HG03103 (cell line): ENCODE measurements around the gene DNAJC22.

Experiments
- ATAC-seq: cut with Tn5 transposase; IDR thresholded peaks from one replicate; pipeline ENCODE4 v1.9.1; 2021; ENCODE audit warnings: low read depth; ENCODE audit not compliant: unreplicated experiment

DNAJC22 gene

GRCh38 chr12:49342914-49343731 is 3.6 kb upstream of the DNAJC22 start:
- ATAC-seq: no peak

DNA sequence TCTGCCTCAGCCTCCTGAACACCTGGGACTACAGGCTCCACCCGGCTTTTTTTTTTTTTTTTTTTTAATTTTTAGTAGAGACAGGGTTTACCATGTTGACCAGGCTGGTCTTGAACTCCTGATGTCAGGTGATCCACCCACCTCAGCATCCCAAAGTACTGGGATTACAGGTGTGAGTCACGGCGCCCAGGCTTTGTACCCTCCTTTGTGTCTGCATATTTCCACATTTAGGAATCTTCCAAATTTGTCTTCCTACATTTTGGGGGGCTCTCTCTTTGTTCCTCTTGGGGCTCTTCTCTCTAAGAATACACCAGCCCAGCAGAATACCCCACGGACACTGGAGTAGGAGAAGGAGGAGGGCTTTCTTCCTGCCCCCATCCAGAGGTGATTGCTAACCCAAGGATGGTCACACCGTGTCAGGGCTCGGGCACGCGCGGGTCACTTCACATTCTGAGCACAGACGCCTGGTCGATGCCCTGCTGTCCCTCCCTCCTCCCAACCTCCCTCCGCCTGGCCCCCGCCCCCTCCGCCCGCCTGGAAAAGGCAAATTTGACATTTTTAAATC is 2.1 kb upstream of the DNAJC22 start:
- no peak for ATAC-seq

DNA sequence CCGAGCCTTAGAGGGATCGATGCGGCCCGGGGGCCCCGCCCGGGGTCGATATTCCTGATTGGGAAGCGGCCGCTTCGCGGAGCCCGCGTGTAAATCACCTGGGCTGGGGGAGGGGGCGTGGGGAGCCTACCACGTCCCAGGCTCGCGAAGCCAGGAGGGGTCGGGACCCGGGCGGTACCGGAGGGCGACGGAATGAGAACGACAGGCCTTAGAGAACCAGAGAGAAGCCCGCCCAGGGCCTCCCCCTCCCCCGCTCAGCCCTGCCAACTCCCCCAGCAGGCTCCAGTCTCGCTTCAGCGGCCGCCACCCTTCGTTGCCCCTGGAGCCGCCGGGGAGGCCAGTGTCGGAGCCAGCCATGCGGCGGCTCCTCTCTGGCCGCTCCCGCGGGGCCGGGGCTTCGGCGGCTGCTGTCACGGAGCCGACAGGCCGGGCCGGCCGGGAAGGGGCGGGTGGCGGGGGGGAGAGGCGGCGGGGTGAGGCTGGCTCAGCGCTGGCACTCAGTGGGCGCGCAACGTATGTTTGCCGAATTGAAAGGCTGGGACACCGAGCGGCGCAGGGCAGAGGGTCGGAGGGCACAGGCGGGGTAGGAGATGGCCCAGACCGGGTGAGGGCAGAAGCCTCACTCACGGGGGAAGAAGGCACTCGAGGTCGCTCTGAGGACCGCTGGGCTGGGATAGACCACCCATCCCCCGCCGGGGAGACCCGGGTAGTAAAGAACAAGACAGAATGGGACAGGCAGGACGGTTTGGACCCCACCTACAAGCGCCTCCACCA is 1.4 kb upstream of the DNAJC22 start:
- no peak for ATAC-seq

GRCh38 chr12:49345825-49346658 is 646 bp upstream of the DNAJC22 start:
- no peak for ATAC-seq

DNA sequence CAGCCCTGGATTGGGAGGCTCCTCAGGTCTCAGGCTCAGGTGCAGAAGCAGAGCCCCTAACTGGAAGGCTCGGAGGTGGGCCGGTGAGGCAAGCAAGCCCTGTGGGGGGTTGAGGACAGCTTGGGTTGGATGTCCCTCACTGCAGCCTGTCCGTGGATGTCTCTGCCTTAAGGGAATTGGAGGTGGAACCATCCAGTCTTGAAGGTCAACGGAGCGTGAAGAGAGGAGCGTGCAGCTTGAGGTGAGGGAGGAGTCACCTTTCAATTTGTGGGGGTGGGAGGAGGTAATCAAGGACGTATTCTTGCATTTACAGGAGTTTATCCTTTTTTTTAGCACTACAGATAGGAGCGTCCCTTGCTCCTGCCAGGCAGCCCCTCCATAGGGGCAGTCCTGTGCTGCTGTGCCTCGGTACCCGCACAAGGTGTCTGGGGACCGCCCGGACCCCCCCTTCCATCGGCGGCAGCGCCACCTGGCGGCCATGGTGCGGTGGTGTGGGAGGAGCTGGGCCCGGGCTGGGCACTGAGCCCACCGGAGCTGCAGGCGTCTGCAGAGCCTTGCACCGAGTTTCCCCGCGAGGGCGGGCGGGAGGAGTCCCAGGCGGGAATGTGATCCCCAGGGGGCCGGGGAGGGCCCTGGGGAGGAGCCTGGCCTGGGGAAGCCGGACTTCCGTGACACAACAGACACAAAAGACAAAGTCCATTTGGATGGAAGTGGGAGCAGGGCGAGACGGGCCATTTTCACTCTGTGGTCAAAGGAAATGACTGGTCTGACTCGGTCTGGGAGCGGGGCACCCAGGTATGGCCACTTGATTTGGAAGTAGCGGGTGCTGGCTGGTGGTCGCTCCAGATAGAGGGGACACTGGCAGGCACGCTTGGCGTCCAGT is 864 bp downstream of the DNAJC22 start:
- ATAC-seq: no peak

GRCh38 chr12:49348781-49349180 is 2.1 kb downstream of the DNAJC22 start:
- no peak for ATAC-seq

- no peak for ATAC-seq
Observed at GRCh38 chr12:49349266-49349665, 2.6 kb downstream of the DNAJC22 start.

- no peak for ATAC-seq
Observed at GRCh38 chr12:49352351-49352750, 5.7 kb downstream of the DNAJC22 start.

- no peak for ATAC-seq
Observed at GRCh38 chr12:49355913-49356312, 9.2 kb downstream of the DNAJC22 start.

DNA sequence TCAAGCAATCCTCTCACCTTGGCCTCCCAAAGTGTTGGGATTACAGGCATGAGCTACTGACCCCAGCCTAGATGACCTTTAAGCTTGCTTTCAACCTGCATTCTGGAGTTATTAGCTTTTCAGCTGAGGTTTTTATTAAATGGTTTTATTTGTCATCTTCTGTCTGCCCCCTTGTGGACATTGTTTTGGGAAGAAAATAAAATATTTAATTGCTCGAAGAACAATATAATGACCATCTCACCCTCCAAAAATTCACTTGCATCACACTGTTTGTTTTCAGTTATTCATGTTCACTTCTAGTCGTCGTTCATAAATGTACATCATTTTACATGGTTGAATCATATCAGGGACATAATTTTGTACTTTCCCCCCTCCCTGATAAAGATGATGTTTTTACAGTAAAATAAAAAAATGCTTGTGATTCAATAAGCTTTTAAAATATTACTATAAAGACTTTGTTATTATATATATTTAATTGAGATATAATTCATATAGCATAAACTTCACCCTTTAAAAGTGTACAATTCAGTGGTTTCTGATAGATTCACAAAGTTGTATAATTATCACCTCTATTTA is 10.5 kb downstream of the DNAJC22 start:
- ATAC-seq: no peak

- no peak for ATAC-seq
Observed at GRCh38 chr12:49358483-49359141, 11.9 kb downstream of the DNAJC22 start.

- no peak for ATAC-seq
Observed at GRCh38 chr12:49359671-49360070, 13.0 kb downstream of the DNAJC22 start.

DNA sequence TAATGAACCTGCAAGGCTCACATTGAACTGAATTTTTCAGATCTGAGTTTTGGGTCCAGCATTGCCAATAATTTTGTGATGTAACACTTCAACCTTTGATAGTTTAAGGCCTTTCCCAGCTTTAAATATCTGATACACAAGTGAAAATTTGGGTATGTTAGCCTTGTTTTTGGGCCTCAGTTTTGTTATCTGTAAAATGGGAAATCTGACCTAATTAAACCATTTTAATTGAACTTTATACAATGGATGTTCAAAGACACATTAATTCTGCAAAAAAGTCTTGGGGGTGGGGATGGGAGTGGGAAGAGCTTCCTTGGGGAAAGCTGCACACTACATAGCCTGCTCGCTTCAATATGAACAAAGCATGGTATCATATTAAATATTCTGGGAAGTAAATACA is 15.4 kb downstream of the DNAJC22 start:
- ATAC-seq: no peak

DNA sequence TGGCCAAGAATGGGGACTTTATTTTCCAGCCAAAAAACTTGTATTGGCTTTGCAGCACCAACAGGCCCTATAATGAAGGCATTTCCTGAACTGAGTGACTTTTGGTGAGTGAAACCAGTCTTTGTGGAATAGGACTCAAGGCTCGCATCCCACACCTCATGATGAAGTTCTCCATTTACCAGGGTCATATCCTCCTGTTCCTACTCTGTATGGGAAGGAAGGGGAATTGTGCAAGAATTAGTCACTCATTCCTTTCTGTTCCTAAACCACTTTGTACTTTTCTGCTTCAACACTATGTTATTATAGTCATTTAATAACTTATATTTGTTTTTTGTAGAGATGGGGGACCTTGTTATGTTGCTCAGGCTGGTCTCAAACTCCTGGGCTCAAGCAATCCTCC is 18.3 kb downstream of the DNAJC22 start:
- no peak for ATAC-seq

- no peak for ATAC-seq
Observed at GRCh38 chr12:49365542-49365941, 18.9 kb downstream of the DNAJC22 start.

GRCh38 chr12:49366096-49366651 is 19.5 kb downstream of the DNAJC22 start:
- no peak for ATAC-seq

DNA sequence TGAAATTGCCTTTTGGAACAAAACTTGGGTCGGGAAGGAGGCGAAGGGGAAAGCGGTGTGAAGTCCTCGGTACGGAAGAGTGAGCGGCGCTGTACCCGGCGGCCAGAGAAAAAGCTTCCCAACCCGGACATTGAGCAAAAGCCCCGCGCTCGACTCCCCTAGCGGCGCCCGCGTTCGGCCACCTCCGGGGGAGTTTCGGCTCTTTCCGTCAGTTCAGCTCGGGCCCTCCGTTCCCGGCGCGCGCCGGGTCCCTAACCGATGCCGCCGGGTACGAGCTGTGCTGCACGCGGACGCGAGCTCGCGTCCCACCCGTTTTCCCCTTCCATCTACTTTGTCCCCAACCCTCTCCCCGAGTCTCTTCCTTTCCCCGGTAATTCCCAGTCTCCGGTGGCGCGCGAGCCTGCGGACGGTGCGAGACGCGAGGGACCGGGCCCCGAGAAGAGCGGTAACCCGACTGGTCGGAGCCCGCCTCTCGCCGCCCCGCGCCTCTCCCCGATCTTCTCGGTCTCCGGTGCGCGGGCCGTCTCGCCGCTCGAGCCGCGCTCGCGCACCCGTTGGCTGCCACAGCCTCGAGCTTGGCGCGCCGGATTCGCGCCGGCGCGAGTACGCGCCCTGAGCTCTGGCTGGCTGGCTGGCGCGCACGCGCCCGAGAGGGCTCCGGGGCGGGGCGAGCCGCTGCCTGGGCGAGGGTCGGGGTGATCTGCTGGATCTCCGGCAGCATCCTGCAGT is 20.1 kb downstream of the DNAJC22 start:
- ATAC-seq: peak; percentile 62
